ENCODE data around the gene FAM25C.
"Not testable (repeated sequence)": the region's sequence is repeated elsewhere in the genome, so short reads cannot be mapped to it uniquely, and the experiment has no call there.

FAM25C gene

DNA sequence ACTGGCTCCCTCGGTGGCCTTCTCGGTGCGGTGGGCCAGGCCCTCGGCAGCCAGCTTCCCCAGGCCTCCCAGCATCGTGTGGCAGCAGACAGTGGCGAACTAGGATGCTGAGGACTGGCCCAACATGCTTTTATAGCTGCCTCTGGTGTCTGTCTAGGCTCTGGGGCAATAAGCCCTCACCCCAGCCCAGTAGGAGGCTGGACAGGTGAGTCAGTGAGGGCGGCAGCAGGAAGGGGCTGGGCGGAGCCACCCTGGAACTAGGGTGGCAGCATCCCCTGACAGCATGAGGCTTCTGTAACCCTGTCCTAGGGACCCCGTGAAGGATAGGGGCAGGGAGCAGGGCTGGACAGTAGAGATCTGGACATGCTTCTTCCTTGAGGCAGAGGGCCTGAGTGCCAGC lies at the start of gene FAM25C:
Gene FAM25C (minus strand): TSS at position 101 of the 400 bp plus-strand sequence. CDS start 26 bp downstream, at position 75.
- not testable (repeated sequence) for DNase-seq (ENCODE audit: low spot score)

DNA sequence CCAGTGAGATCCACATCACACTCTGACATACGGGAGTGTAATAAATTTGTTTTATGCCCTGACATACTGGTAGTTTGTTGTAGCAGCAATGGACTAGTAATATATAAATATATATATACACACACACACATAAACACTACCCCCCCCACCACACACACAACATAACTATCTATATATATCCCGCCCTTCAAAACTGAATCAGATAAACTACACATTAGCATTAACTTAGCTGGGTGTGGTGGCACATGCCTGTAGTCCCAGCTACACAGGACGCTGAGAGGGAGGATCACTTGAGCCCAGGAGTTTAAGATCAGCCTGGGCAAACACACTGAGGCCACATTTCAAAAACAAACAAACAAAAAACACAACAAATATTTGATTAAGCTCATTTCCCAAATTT lies 45.0 kb upstream of the FAM25C start:
- not testable (repeated sequence) for DNase-seq (ENCODE audit: low spot score)

DNA sequence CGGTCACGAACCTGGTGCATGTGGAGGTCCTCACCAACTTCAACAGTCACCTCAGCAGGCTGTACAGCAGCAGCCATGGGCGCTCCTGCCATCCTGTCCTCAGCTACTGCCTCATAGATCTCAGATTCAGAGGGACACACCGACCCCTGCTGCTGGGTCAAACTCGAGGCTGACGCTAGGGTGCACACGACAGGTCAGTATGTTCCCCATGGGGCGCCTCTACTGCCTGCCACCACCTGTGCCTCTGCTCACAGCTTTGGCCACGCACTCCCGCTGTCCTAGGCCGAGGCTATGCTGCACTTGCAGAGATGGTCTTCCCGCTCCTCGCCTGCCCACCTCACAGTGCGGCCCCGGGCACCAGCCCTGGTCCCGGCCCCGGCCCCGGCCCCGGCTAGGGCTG lies 31.8 kb upstream of the FAM25C start:
- not testable (repeated sequence) for DNase-seq (ENCODE audit: low spot score)

DNA sequence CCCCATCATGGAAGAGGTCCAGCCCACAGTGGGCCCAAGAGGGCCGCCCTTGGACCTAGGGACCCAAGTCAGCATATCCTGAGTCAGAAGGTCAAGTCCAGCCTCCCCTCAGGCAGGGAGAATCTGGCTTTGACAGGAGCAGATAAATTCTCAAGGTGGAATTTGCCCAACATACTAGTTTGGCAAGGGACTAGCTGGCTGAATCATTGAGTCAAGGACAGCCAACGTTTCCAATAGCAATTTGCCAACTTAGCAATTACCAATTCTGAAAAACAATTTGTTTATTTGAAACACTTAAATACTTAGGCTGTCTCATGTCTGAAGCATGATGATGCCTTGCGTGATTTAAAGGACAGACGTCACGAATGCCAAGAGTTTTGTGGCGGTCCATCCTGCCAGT lies 2.7 kb upstream of the FAM25C start:
- DNase-seq (ENCODE audit: low spot score) = not testable (repeated sequence)

DNA sequence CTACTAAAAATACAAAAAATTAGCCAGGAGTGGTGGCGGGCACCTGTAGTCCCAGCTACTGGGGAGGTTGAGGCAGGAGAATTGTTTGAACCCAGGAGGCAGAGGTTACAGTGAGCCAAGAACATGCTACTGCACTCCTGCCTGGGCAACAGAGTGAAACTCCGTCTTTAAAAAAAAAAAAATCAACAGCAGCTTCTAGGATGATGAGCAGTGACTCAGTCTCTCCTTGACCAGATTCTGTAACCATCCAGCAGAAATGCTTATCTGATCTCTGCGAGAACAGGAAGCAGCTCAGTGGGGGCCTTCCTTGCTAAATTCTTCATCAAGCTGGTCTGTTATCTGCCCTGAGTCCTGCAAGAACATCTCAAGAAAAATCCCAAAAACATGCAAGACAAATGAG lies 5.5 kb downstream of the FAM25C start:
- DNase-seq (ENCODE audit: low spot score) = not testable (repeated sequence)

DNA sequence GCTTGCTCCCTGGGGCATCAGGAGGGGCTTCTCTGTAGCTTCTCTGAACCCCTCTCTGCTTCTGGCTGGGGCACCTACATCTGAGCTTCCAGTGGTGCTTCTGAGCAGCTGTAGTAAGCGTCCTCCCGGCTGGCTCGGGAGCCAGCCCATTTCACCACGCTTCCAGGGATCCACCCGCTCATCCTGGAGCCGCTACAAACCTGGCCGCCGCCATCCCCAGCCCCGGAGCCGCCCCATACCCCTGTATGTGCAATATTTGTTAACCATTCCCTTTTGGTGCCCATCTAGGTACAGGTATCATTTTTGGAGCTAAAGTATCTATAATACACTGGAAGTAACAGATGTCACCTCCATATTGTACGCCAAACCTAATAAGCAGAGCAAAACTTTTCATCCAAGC lies 7.0 kb downstream of the FAM25C start:
- peak; percentile 13 for DNase-seq (ENCODE audit: low spot score)

DNA sequence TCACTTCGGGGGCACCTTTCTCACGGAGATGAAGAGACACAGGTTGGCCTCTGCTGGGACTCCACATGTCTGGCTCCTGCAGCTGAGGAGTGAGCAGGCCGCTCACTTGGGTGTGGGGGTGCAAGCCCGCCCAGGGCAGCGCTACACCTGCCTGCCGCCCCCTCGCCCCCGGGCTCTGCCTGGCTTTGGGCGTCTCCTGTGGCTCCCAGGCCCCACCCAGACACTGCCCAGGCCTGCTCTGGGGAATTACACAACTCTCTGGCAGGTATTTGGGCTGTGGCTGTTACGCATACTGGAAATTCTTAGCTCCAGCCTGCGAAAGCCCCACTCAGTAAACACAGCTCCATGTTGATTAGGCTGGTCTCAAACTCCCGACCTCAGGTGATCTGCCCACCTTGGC lies 7.9 kb downstream of the FAM25C start:
- not testable (repeated sequence) for DNase-seq (ENCODE audit: low spot score)

DNA sequence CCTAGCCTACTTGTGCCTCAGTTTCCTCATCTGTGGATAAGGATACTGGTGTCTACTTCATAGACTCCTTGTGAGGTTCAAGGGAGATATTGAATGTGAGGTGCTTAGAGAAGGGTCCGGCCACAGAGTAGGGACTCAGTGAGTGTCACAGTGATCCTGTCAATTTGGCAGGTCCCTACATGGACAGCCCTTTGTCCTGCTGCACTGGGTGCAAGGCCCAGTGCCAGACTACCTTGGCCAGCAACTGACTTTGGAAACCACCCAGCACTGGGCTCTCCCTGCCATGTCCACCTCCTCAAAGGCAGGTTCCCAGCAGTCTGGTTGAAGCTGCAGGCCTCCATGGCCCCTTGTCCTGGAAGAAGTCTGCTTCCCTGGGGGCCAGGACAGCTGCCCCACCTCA lies 9.5 kb downstream of the FAM25C start:
- DNase-seq (ENCODE audit: low spot score) = not testable (repeated sequence)

DNA sequence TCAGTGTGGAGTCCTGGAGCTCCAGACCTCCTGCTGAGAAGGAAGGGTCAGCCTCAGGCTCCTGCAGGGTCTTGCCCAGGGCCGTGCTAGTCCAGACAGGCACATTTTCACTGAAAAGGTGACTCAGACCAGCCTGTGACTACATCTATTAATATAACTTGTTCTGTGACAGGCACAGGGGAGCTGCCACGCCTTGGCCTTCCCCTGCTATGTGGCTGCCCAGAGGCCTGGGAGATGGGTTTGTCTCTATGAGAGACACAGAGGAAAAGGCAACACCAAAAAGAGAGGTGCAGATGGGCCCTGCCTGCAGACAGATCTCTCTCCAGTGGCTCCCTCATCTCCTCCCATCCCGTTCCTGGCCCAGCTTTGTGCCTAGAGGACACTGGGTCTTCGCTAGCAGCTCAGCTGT lies 10.0 kb downstream of the FAM25C start:
- not testable (repeated sequence) for DNase-seq (ENCODE audit: low spot score)

DNA sequence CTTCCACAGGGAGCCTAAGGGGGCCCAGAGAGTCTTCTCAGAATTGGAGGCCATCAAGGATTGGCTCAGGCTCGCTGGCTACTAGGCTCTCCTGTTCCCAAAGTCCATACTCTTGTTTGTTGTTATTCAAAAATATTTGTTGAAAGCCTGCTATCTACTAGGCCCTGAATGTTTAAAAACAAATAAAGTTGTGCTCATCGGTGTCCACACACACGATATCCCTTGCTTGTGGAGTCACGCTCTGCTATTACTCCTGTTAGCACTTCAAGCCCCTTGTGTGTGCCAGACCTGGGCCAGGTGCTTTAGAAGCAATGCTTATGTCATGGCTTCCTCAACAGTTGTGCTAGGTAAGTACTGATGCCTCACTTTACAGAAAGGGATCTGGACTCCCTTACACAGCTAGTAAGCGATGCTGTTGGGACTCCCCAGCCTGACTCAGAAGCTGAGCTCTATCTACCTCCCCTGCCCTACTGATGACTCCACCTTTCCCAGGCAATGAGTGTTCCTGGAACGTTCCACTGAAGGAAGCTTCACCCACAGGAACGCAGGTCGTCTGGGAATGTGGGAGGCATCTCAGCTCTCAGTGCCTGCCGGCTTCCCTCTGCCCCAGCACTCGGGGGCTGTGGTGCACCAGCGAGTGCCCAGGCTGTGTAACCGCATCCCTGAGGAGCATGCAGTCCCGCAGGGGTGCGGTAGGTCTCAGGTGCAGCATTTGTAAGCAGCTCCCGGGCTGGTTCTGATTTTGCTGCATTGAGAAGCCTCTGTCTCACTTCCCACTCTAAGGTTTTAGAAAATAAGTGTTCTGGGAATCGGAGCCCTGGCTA lies 10.7 kb downstream of the FAM25C start:
- DNase-seq (ENCODE audit: low spot score) = peak; percentile 1

DNA sequence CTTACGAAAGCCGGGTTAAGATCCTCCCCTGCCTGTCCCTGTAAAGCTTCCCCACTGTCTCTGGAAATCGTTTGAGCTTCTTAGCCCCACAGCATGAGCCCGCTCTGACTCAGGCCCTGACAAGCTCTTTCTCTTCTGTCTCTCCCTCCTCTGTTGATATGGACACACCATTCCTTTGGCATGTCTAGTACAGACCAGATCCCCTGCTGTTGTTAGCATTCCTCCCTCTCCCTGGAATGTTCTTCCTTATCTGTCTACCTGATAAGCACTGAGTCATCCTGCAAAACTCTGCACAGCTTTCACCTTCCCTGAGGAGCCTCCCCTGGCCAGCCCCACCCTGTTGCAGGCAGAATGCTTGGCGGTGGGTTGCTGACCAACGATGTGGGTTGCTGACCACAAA lies 11.6 kb downstream of the FAM25C start:
- not testable (repeated sequence) for DNase-seq (ENCODE audit: low spot score)

DNA sequence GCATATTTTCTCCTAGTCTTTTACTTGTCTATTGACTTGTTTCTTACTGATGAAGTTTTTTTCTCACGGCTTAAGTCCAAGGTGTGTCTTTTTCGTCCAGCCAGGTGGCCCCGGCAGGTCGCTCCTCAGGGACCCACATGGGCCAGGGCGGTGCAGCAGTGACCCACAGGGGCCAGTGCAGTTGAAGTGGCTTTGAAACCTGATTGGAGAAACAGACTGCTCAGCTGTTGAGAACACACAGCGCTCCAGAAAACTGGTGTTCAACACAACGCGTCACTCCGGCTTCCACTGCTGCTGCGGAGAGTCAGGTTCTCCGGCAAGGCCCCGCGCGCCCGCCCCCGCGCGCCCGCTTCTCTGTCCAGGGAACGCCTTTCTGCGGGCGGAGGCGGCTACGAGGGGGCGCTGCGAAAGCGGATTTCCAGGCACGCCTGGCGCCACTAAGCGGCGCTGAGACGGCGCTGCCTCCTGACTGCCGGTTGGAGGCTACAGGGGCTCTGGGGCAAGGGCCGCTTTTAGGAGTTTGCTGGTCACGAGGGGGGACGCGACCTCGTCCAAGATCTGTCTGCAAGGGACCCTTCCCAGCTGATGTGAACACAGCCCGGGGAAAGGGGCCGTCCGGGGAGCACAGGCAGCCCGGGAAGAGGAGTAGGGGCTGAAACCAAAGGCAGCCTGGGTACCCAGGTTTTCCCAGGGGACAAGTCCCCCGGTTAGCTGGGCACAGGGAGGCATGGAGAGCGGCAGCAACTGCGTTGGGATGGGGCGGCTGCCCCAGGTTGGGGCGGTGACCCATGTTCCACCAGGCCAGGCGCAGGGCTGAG lies 13.0 kb downstream of the FAM25C start:
- not testable (repeated sequence) for DNase-seq (ENCODE audit: low spot score)

DNA sequence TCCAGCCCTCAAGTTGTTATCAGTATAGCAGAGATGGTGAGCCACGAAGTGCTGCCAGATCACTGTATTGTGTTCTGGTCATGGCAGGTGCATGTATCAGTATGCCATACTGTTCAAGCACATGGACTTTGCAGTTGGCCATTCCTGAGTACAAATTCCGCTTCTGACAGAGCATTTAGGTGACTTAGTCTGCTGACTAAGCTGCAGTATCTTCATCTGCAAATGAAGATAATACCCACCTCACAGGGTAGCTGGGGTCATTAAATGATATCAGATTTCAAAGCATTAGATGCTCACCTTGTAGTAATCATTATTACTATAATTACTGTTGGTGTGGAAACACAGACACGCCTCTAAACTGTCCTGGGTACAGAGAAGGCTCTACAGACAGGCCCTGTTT lies 24.2 kb downstream of the FAM25C start:
- DNase-seq (ENCODE audit: low spot score) = not testable (repeated sequence)

DNA sequence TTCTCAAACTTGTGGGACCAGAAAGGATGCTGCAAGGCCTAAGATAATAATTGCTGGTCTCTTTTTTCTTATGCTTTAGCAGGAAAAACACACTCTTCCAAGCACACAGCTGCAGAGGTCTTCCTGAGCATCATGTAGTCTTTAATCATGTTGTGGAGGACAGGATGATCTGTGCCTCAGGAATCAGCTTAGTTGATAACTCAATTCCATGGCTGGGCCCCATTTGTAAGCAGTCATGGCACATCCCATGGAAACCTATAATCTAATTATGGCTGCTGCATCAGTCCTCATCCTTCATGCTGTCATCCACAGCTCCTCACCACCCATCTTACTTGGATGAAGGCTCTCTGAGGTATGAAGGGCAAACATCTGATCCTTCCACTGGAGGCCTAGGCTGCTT lies 26.5 kb downstream of the FAM25C start:
- DNase-seq (ENCODE audit: low spot score) = not testable (repeated sequence)

DNA sequence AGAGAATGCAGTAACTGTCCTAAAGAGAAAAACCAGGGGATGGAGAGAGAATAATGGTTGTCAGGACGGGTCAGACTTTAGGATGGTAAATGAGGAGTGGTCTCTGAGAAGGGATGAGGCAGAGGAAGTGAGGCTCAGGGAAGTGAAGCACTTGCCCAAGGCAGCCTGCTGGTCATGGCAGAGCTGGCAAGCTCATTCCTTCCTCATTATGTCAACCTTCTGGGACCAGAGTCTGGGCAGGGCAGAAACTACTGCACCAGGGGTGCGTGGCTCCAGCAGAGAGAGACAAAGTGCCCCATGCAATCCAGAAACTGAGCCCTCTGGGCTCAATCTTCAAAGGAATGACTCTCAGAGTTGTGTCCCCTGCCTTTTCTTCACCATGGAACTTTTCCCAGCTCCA lies 27.5 kb downstream of the FAM25C start:
- not testable (repeated sequence) for DNase-seq (ENCODE audit: low spot score)

DNA sequence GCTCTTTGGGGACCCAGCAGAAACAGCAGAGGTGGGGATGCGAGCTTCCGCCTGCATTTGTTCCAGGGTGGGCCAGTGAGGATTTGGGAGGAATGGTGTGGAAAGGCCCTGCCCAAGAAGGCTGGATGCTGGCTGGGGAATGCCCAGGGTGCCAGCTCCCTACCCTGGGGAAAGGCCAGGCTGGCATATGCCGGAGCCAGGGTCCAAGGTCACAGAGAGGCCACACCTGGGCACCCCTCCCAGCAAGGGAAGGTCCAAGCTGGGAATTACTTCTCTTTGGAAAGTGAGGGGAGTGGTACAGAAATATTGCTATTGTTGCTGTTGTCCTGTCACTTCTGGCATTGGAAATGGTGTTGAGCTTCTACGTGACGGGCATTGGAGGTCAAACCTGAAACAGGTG lies 28.0 kb downstream of the FAM25C start:
- DNase-seq (ENCODE audit: low spot score) = not testable (repeated sequence)

DNA sequence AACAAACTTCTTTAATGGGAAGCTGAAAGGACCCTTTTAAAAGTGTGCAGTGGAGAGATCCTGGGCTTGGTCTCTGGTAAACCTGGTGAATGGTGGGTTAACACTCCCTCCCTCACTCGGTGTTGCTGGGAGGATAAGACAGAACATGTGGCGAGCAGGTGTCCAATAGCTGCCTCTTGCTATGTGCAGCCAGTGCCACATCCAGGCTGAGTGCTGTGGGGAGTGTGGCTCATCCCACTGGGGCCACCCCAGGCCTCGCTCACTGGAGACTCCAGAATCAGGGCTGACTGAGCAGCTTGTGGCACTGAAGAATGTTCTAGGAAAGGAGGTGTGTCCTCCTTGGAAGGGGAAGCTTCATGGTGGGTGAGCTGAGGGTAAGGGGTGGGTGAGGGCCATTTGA lies 29.5 kb downstream of the FAM25C start:
- DNase-seq (ENCODE audit: low spot score) = peak; percentile 1

DNA sequence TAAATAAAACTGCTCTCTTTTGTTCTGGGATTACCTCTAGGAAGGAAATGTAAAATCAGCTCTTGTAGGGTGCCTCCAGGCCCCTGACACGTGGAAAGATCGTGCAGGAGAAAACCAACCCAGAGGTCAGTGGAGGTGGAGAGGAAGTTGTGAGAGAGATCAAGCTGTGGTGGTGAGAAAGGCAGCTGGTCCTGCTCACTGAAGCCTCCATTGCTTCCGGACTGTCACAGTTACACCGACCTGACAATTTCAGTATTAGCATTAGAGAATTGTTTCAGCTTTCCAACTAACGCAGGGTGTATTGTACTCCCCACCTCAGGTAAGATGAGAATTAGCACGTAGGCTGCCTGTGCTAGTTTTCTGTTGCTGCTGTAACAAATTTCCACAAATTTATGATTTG lies 30.6 kb downstream of the FAM25C start:
- DNase-seq (ENCODE audit: low spot score) = not testable (repeated sequence)

DNA sequence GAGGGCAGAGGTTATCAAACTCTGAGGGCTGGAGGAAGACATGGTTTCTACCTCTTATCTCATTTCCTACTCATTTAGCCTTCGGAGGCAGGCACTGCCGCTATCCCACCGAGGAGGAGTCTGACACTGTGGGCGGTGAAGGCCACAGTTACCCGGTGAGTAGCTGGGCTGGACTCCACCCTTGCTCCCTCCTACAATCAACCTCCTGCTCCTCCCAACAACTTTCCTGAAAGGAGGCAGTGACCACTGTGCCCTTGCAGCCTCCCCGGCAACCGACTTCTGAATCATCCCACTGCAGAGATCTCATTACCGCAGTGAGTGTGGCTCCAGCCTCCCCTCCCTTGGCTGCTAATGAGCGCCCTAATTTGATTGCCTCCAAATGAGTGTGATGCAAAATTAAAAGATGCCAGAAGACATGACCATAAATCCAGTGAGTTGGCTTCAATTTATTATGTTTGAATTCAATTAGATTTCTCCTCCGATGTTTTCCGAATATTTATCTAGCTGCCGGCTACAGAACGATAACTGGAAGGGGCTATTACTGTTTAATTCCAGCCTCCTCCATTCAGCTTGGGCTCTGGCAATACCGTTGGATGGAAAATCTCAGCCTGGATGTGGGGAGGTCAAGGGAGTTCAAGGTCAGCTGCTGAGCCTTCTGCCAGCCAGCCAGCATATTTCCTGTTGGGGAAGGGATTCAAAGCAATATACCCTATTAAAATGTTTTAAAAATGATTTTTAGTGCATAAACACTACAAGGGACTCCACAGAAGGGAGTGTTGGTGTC lies 35.1 kb downstream of the FAM25C start:
- not testable (repeated sequence) for DNase-seq (ENCODE audit: low spot score)

DNA sequence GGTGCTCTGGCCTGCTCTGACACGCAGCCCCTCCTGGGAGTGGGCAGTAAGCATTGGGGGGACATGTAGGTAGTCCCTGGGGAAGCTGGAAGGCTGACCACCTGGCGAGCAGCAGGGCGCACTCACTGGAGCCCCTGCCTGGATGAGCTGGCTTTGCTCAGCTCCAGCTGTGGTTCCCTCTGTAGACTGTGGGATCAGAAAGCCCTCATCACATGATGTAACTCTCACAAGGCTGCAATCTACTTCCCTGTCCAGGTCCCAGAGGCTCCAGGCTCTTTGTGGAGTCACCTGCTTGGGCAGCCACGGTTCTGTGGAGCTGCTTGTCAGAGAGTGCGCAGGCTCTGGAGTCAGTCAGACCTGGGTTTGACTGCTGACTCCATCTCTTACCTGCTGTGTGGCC lies 36.8 kb downstream of the FAM25C start:
- DNase-seq (ENCODE audit: low spot score) = not testable (repeated sequence)

DNA sequence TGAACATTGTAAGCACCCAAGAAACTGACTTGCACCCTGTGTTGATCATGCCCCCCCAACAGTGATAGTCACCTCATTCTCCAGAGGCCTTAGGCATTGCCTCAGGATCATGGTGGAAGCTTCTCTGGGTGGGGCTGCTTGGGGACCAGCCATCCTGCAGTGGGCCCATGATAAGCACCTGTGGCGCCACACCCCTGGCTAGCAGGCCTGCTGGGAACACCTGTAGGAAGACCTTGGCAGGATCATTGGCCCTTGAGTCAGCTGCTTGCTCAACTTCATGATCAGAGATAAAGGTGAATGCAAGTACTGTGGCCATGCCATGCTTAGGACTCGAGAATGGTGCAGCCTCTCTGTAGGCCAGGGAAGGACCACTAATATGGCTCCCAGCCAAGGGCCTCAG lies 38.9 kb downstream of the FAM25C start:
- not testable (repeated sequence) for DNase-seq (ENCODE audit: low spot score)

DNA sequence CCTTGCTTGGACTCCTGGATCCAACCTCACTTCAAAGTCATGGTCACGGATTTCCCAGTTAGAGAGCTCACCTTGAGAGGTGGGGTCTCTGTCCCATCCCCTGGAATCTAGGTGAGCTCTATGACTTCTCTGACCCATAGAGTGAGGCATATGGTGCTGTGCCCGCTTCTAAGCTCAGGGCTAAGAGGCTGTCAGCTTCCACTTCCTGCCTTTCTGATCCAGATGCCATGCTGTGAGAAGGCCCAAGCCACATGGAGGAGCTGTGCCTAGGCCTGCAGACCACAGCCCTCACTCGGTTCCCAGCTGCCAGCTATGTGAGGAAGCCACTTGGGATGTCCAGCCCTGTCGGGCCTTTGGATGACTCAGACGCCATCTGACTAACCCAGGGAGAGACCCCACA lies 39.9 kb downstream of the FAM25C start:
- not testable (repeated sequence) for DNase-seq (ENCODE audit: low spot score)
